Caco-2 (cell line): ENCODE data around the gene DCST1. TPM values are rescaled to one million over a fixed set of nuclear protein-coding genes. Genes with fewer than 3 reads are reported as not detected.

Experiments
- BruUV-seq: library from RNA; stranded (reverse); fragments of 400-500 nt; replicated peaks from 2 replicates; lab custom pipeline; 2021; lab: Mats Ljungman, UMichigan
- CTCF ChIA-PET: fragments of 300-600 bp; sonication (Branson Sonifier 250); formaldehyde crosslinking; loops from one replicate; lab custom pipeline; 2022; ENCODE audit warnings: antibody characterized with exemption; lab: Charles Lee
- POLR2A ChIA-PET: fragments of 300-600 bp; sonication (Branson Sonifier 250); formaldehyde crosslinking; loops from one replicate; lab custom pipeline; 2022; ENCODE audit warnings: antibody characterized with exemption; lab: Charles Lee
- DNase-seq, 2 experiments: peaks; one replicate each; pipeline versions ENCODE4 v3.0.0 to v3.0.0-alpha.2; 2020 to 2022
- H3K27me3 ChIP-seq: replicated peaks from 2 replicates; pipeline ENCODE4 v1.6.0; 2011; ENCODE audit warnings: low read length; ENCODE audit not compliant: control insufficient read depth, insufficient read depth
- H3K36me3 ChIP-seq: 2 replicates; pipeline ENCODE4 v1.5.1; 2011; ENCODE audit warnings: low read length; ENCODE audit not compliant: control insufficient read depth, insufficient read depth
- H3K4me1 ChIP-seq: fragments of 250-450 bp; sonication (Bioruptor Pico); 2 replicates; pipeline ENCODE4 v1.5.1; 2020; ENCODE audit warnings: mild to moderate bottlenecking
- H3K4me3 ChIP-seq: 2 replicates; pipeline ENCODE4 v1.5.1; 2011; ENCODE audit warnings: low read depth, mild to moderate bottlenecking, control low read depth, low read length
- H3K9me3 ChIP-seq: fragments of 250-450 bp; sonication (Bioruptor Pico); 2 replicates; pipeline ENCODE4 v1.5.1; 2020; ENCODE audit warnings: mild to moderate bottlenecking, moderate library complexity
- H3K27ac Mint-ChIP-seq: one replicate; pipeline ENCODE4 v1.8.0; 2022; ENCODE audit warnings: mixed read lengths; ENCODE audit not compliant: unreplicated experiment
- H3K27me3 Mint-ChIP-seq: one replicate; pipeline ENCODE4 v1.8.0; 2022; ENCODE audit warnings: mixed read lengths; ENCODE audit not compliant: insufficient read depth, unreplicated experiment
- H3K36me3 Mint-ChIP-seq: one replicate; pipeline ENCODE4 v1.8.0; 2022; ENCODE audit warnings: mild to moderate bottlenecking, mixed read lengths; ENCODE audit not compliant: insufficient read depth, unreplicated experiment
- H3K4me1 Mint-ChIP-seq: one replicate; pipeline ENCODE4 v1.8.0; 2022; ENCODE audit warnings: low read depth, mixed read lengths; ENCODE audit not compliant: unreplicated experiment
- H3K4me3 Mint-ChIP-seq: one replicate; pipeline ENCODE4 v1.8.0; 2022; ENCODE audit warnings: mild to moderate bottlenecking, moderate library complexity, mixed read lengths; ENCODE audit not compliant: unreplicated experiment
- H3K9me3 Mint-ChIP-seq: one replicate; pipeline ENCODE4 v1.8.0; 2022; ENCODE audit warnings: mixed read lengths; ENCODE audit not compliant: unreplicated experiment
- CTCF ChIP-seq, 2 experiments: fragments of 200-600 bp in 1 of 2; IDR thresholded peaks; 1 replicate in 1 of 2; 2 replicates in 1 of 2; pipeline versions ENCODE4 v1.5.1 to v1.8.0; 2011 to 2022; ENCODE audit warnings: antibody characterized with exemption in 1 of 2, control low read depth in 1 of 2, inconsistent platforms in 1 of 2, low read depth in 1 of 2, low read length in 1 of 2, mild to moderate bottlenecking in 1 of 2, moderate library complexity in 1 of 2; ENCODE audit not compliant: insufficient read depth in 1 of 2, severe bottlenecking in 1 of 2, unreplicated experiment in 1 of 2
- intact Hi-C: fragments of 100-400 bp; cut with micrococcal nuclease; formaldehyde crosslinking; loops from one replicate; pipeline ENCODE4 v1.10.0; 2022; ENCODE audit not compliant: unreplicated experiment
- total RNA-seq: library from RNA; stranded (reverse); gene quantifications from 2 replicates; pipeline ENCODE4 v1.2.3, GENCODE V29; 2022

DCST1 gene
- total RNA-seq, 1 experiment from 2014 or later: not detected

- H3K4me3 ChIP-seq: peak overlapping the region; percentile 6; the same call in 1 of the 2 replicates
- H3K4me1 ChIP-seq: peaks cover 20% of the 10 kb centered on the region
Measured at GRCh38 chr1:155017041-155017945, 16.3 kb upstream of the DCST1 start.

GRCh38 chr1:155017946-155018316 lies 15.7 kb upstream of the DCST1 start:
- no peaks in the 10 kb centered on the region for H3K27me3 Mint-ChIP-seq
- H3K9me3 ChIP-seq: no peaks in the 10 kb centered on the region
- H3K4me3 ChIP-seq: 0 out of 2 replicates have a peak overlapping the region, but pooled peaks have one; percentile 6
- peak overlapping the region; percentile 56 for H3K4me3 Mint-ChIP-seq
- no peaks in the 10 kb centered on the region for H3K9me3 Mint-ChIP-seq
- TF ChIP-seq CTCF (IDR thresholded peaks at IDR 0.05; ENCODE audit: insufficient read depth in 1 of 2, low read depth in 1 of 2, low read length in 1 of 2, severe bottlenecking in 1 of 2, unreplicated experiment in 1 of 2): no peak
- intact Hi-C loops: loop anchor here (1.0 to 2.0 kb wide), 3 partner anchors 16 to 46 kb away; partner anchors contain the start of genes ADAM15 and ZBTB7B
- BruUV-seq: no TSS peak
- H3K27me3 ChIP-seq: no peaks in the 10 kb centered on the region
- peaks cover 22% of the 10 kb centered on the region for H3K4me1 ChIP-seq
- H3K4me1 Mint-ChIP-seq: peaks cover 42% of the 10 kb centered on the region
- H3K36me3 Mint-ChIP-seq: peaks cover 66% of the 10 kb centered on the region
- DNase-seq: no peak
- CTCF ChIA-PET: interaction anchor here (0.5 to 2.4 kb wide), 25 partner anchors 8 to 410 kb away, joined by 3 to 43 read pairs (median 6); partner anchors contain the start of genes ADAM15, ADAR, DCST1 and DCST2
- H3K36me3 ChIP-seq: peaks cover 1% of the 10 kb centered on the region
- POLR2A ChIA-PET: interaction anchor here (0.9 to 1.5 kb wide), 3 partner anchors 11 to 33 kb away, joined by 4 to 5 read pairs (median 5); partner anchors contain the start of gene ADAM15
- H3K27ac Mint-ChIP-seq: peak overlapping the region; percentile 68

More at GRCh38 chr1:155017041-155017945, 16.3 kb upstream of the DCST1 start:
- Mint-ChIP-seq H3K4me1 (peaks cover 38% of the 10 kb centered on the region), H3K27ac (peak overlapping the region; percentile 76), H3K27me3 (no peaks in the 10 kb centered on the region), H3K4me3 (peak overlapping the region; percentile 56), H3K36me3 (peaks cover 68% of the 10 kb centered on the region), H3K9me3 (no peaks in the 10 kb centered on the region)
- ChIA-PET CTCF (interaction anchor here (0.5 to 2.4 kb wide), 29 partner anchors 9 to 409 kb away, joined by 3 to 43 read pairs (median 6); partner anchors contain the start of genes ADAM15, ADAR, DCST1 and DCST2), POLR2A (interaction anchor here (0.7 to 1.5 kb wide), 7 partner anchors 9 to 177 kb away, joined by 3 to 5 read pairs (median 4); partner anchors contain the start of genes ADAM15 and PMVK)
- intact Hi-C loops: loop anchor here (1.0 to 2.0 kb wide), 3 partner anchors 15 to 45 kb away; partner anchors contain the start of genes ADAM15 and ZBTB7B
- Histone ChIP-seq H3K9me3 (no peaks in the 10 kb centered on the region), H3K36me3 (peaks cover 1% of the 10 kb centered on the region), H3K27me3 (no peaks in the 10 kb centered on the region)
- peak; percentile 97 to 98 for DNase-seq
- peak; percentile 99 to 100 for TF ChIP-seq CTCF (IDR thresholded peaks at IDR 0.05; ENCODE audit: insufficient read depth in 1 of 2, low read depth in 1 of 2, low read length in 1 of 2, severe bottlenecking in 1 of 2, unreplicated experiment in 1 of 2)
- BruUV-seq: TSS peak; percentile 97
